Natural killer cell (primary cell): ENCODE measurements around the gene TBL3. TPM values are rescaled to one million over a fixed set of nuclear protein-coding genes. Genes with fewer than 3 reads are reported as not detected.
"Not testable (repeated sequence)": the region's sequence is repeated elsewhere in the genome, so short reads cannot be mapped to it uniquely, and the experiment has no call there.

Source experiments
- ATAC-seq, 3 donors: fragments of 150-1000 bp in 2 of 3; fragments of 200-7000 bp in 1 of 3; cut with Tn5 transposase; 1 replicate in 1 of 3; 2 replicates in 2 of 3; pipeline ENCODE4 v1.10.0; 2021; ENCODE audit warnings: mild to moderate bottlenecking in 2 of 3, moderate library complexity in 2 of 3
- DNase-seq, 2 donors: peaks; one replicate each; pipeline versions ENCODE4 v3.0.0 to v3.0.0-alpha.2; 2013 to 2021; ENCODE audit warnings: mixed read lengths in 1 of 2
- H3K27ac ChIP-seq: one replicate; pipeline ENCODE4 v1.5.1; 2013; ENCODE audit warnings: mild to moderate bottlenecking, low read length
- H3K27me3 ChIP-seq: one replicate; pipeline ENCODE4 v1.6.1; 2013; ENCODE audit warnings: low read length; ENCODE audit not compliant: control insufficient read depth, insufficient read depth
- H3K36me3 ChIP-seq: one replicate; pipeline ENCODE4 v1.6.1; 2013; ENCODE audit warnings: low read length; ENCODE audit not compliant: control insufficient read depth, insufficient read depth
- H3K4me1 ChIP-seq: one replicate; pipeline ENCODE4 v1.6.1; 2013; ENCODE audit warnings: low read length; ENCODE audit not compliant: control insufficient read depth, insufficient read depth
- H3K4me3 ChIP-seq: one replicate; pipeline ENCODE4 v1.5.1; 2013; ENCODE audit warnings: low read length
- H3K9me3 ChIP-seq: one replicate; pipeline ENCODE4 v1.6.1; 2013; ENCODE audit warnings: low read length; ENCODE audit not compliant: control insufficient read depth, insufficient read depth
- H3K27ac Mint-ChIP-seq, 2 donors: one replicate each; pipeline ENCODE4 v1.8.0; 2022; ENCODE audit warnings: mild to moderate bottlenecking in 2 of 2, mixed read lengths in 2 of 2, moderate library complexity in 1 of 2
- H3K27me3 Mint-ChIP-seq, 2 donors: one replicate each; pipeline ENCODE4 v1.8.0; 2022; ENCODE audit warnings: low read depth in 2 of 2, mixed read lengths in 2 of 2
- H3K36me3 Mint-ChIP-seq: one replicate; pipeline ENCODE4 v1.8.0; 2022; ENCODE audit warnings: mixed read lengths
- H3K4me1 Mint-ChIP-seq, 2 donors: one replicate each; pipeline ENCODE4 v1.8.0; 2022; ENCODE audit warnings: mixed read lengths in 2 of 2
- H3K4me3 Mint-ChIP-seq: one replicate; pipeline ENCODE4 v1.8.0; 2022; ENCODE audit warnings: mild to moderate bottlenecking, moderate library complexity, mixed read lengths
- H3K9me3 Mint-ChIP-seq, 2 donors: one replicate each; pipeline ENCODE4 v1.8.0; 2022; ENCODE audit warnings: mixed read lengths in 2 of 2
- CTCF ChIP-seq: fragments of 200-600 bp; IDR thresholded peaks from one replicate; pipeline ENCODE4 v1.8.0; 2022; ENCODE audit warnings: antibody characterized with exemption
- WGBS: methylation state at CpG from one replicate; pipeline ENCODE4 v1.1.7; 2013; ENCODE audit warnings: missing lambda C conversion rate; ENCODE audit not compliant: insufficient coverage; 5-methylcytosine and 5-hydroxymethylcytosine counted together
- intact Hi-C: fragments of 100-400 bp; cut with micrococcal nuclease; formaldehyde crosslinking; loops from one replicate; pipeline ENCODE4 v1.14.2; 2022
- total RNA-seq, 4 donors: library from RNA; stranded (reverse); fragments of 120-200 nt in 1 of 4; gene quantifications; one replicate each; pipeline versions ENCODE4 v1.2.3 to v1.2.4, GENCODE V29; 2013 to 2022

TBL3 gene
- total RNA-seq, 3 donors from 2014 or later (not counting 1 experiment from before 2014, with no cell fraction given), result 25.1 to 28.9 (median 28.1) TPM

- H3K27me3 Mint-ChIP-seq, result peaks cover 0 to 3% of the 10 kb centered on the region in 2 donors
- H3K9me3 Mint-ChIP-seq, result no peaks in the 10 kb centered on the region
- ATAC-seq (no peak), DNase-seq (no peak)
- no peak overlapping the region for H3K27ac Mint-ChIP-seq
- no peaks in the 10 kb centered on the region for H3K4me1 ChIP-seq
- no peak overlapping the region for H3K4me3 Mint-ChIP-seq
- no peaks in the 10 kb centered on the region for H3K9me3 ChIP-seq
- no peaks in the 10 kb centered on the region for H3K36me3 Mint-ChIP-seq
- H3K27ac ChIP-seq, result no peak overlapping the region
- H3K4me1 Mint-ChIP-seq, result no peaks in the 10 kb centered on the region
- no peaks in the 10 kb centered on the region for H3K36me3 ChIP-seq
- no peak for TF ChIP-seq CTCF
- no peak overlapping the region for H3K4me3 ChIP-seq
- WGBS, result 92% methylated on average over 19 of the region's 19 CpGs
- H3K27me3 ChIP-seq, result no peaks in the 10 kb centered on the region
- intact Hi-C loops, result no loop called here
Observed at GRCh38 chr16:1950559-1950958, 21.3 kb upstream of the TBL3 start.

- Mint-ChIP-seq H3K4me1 (no peaks in the 10 kb centered on the region), H3K36me3 (no peaks in the 10 kb centered on the region), H3K27me3 (peaks cover 0 to 3% of the 10 kb centered on the region in 2 donors), H3K27ac (no peak overlapping the region), H3K4me3 (no peak overlapping the region), H3K9me3 (no peaks in the 10 kb centered on the region)
- Histone ChIP-seq H3K27ac (no peak overlapping the region), H3K36me3 (no peaks in the 10 kb centered on the region), H3K9me3 (no peaks in the 10 kb centered on the region), H3K4me1 (peaks cover 2% of the 10 kb centered on the region), H3K27me3 (no peaks in the 10 kb centered on the region), H3K4me3 (no peak overlapping the region)
- TF ChIP-seq CTCF, result no peak
- WGBS, result 93% methylated on average over 22 of the region's 22 CpGs
- intact Hi-C loops, result no loop called here
- ATAC-seq (no peak), DNase-seq (no peak)
Observed at GRCh38 chr16:1953734-1954133, 18.1 kb upstream of the TBL3 start.

GRCh38 chr16:1957434-1958142, 14.3 kb upstream of the TBL3 start:
- peaks cover 13 to 19% of the 10 kb centered on the region in 2 donors for H3K4me1 Mint-ChIP-seq
- H3K27ac Mint-ChIP-seq, H3K36me3 Mint-ChIP-seq, ATAC-seq, H3K27me3 Mint-ChIP-seq, DNase-seq, H3K27me3 ChIP-seq, H3K9me3 ChIP-seq, H3K9me3 Mint-ChIP-seq, H3K4me3 ChIP-seq, H3K27ac ChIP-seq, H3K4me3 Mint-ChIP-seq, intact Hi-C loops: not testable (repeated sequence)
- H3K36me3 ChIP-seq, result peaks cover 11% of the 10 kb centered on the region
- WGBS, result 95% methylated on average over 20 of the region's 22 CpGs
- peaks cover 33% of the 10 kb centered on the region for H3K4me1 ChIP-seq

GRCh38 chr16:1958143-1958491, 13.7 kb upstream of the TBL3 start:
- ATAC-seq, H3K9me3 Mint-ChIP-seq, H3K27ac Mint-ChIP-seq, H3K27me3 ChIP-seq, H3K27me3 Mint-ChIP-seq, DNase-seq, H3K27ac ChIP-seq, H3K4me3 ChIP-seq, H3K4me3 Mint-ChIP-seq, H3K36me3 Mint-ChIP-seq, intact Hi-C loops, H3K9me3 ChIP-seq: not testable (repeated sequence)
- Histone ChIP-seq H3K4me1 (peaks cover 38% of the 10 kb centered on the region), H3K36me3 (peaks cover 16% of the 10 kb centered on the region)
- peaks cover 17 to 19% of the 10 kb centered on the region in 2 donors for H3K4me1 Mint-ChIP-seq
- 81% methylated on average over 30 of the region's 30 CpGs for WGBS
